ENCODE results near the gene HPCAL1. TPM values are rescaled to one million over a fixed set of nuclear protein-coding genes. Genes with fewer than 3 reads are reported as not detected.

Gene HPCAL1
- total RNA-seq, 6 experiments from 2014 or later, result 23.1 to 68.8 (median 29.1) TPM

DNA sequence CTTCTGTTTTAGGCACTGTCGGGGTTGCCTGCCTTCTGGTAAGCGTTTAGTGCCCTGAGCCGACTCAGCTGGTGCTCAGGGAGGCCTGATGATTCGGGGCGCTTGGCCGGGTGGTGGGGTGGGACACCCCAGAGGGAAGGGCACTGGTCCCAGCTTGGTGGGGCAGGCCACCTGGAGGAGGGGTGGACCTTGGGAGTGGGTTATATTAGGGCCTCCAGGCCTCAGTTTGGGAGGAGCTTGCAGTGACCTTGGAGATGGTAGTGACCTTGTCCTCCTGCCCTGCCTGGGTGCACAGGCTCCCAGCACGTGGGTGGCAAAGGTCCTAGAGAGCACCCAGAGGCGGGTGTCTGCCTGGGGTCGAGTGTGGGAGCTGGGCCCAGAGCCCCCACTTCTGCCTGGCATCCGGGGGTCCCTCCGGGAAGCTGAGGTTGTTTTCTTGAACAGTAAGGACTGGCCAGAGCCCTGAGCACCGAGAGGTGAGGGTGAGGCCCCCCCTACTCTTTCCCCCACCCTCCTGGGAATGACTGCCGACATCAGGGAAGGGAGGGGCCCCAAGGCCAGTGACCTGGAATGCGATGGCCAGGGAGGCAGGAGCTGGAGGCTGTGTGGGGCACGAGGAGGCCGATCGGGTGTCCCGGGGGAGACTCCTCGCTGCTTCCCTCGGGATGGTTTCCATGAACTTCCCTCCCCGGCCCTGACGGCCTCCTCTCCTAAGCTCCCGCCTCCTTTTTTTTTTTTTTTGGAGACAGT is 61.3 kb downstream of the HPCAL1 start:
- Histone ChIP-seq H3K27ac (no peak overlapping the region), H3K9me3 (no peaks in the 10 kb centered on the region), H3K4me1 (peaks cover 0 to 45% (median 14%) of the 10 kb centered on the region in 4 donors), H3K27me3 (no peaks in the 10 kb centered on the region), H3K36me3 (no peaks in the 10 kb centered on the region), H3K4me3 (no peak overlapping the region)
- no peak for TF ChIP-seq POLR2A (IDR thresholded peaks at IDR 0.05)
- TF ChIP-seq, protein P1, sequence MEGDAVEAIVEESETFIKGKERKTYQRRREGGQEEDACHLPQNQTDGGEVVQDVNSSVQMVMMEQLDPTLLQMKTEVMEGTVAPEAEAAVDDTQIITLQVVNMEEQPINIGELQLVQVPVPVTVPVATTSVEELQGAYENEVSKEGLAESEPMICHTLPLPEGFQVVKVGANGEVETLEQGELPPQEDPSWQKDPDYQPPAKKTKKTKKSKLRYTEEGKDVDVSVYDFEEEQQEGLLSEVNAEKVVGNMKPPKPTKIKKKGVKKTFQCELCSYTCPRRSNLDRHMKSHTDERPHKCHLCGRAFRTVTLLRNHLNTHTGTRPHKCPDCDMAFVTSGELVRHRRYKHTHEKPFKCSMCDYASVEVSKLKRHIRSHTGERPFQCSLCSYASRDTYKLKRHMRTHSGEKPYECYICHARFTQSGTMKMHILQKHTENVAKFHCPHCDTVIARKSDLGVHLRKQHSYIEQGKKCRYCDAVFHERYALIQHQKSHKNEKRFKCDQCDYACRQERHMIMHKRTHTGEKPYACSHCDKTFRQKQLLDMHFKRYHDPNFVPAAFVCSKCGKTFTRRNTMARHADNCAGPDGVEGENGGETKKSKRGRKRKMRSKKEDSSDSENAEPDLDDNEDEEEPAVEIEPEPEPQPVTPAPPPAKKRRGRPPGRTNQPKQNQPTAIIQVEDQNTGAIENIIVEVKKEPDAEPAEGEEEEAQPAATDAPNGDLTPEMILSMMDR (IDR thresholded peaks at IDR 0.05), result no peak
- DNase-seq, result no peak
- 87% methylated on average over 9 of the region's 23 CpGs for WGBS (ENCODE audit: insufficient coverage, low coverage, low lambda C conversion rate, missing lambda C conversion rate)
- intact Hi-C loops (cut with DNase I), result loop anchor here in 1 of 2 donors (10.0 kb wide), 1 partner anchor 59 kb away; the partner anchor contains the start of gene HPCAL1
- no peak for ATAC-seq

DNA sequence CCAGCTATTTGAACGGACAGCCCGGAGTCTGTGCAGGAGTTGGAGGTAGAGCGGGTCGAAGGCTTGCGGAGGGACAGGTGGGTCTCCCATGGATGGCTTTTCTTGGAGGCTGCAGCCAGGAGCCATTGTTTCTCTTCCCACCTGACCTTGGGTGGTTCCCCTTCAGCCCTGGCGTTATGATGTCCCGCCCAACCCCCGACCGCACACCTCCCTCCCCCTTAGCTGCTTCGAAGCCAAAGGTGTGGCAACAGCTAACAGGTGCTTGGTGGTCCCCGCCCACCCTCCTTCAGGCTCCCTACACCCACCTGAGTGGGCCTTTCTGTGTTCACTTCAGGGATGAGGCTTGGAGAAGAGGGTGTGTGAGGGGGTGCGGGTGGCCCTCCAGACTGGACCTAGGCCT is 62.7 kb downstream of the HPCAL1 start:
- no peak for DNase-seq
- ATAC-seq, result no peak
- H3K27me3 ChIP-seq, result no peaks in the 10 kb centered on the region
- H3K9me3 ChIP-seq, result no peaks in the 10 kb centered on the region
- peak overlapping the region in 1 of 3 donors; percentile 29 for H3K27ac ChIP-seq
- H3K36me3 ChIP-seq, result no peaks in the 10 kb centered on the region
- WGBS (ENCODE audit: insufficient coverage, low coverage, low lambda C conversion rate, missing lambda C conversion rate), result 84% methylated on average over 5 of the region's 12 CpGs
- H3K4me3 ChIP-seq, result no peak overlapping the region
- no peak for TF ChIP-seq POLR2A (IDR thresholded peaks at IDR 0.05)
- TF ChIP-seq, protein P1 (IDR thresholded peaks at IDR 0.05), result no peak
- intact Hi-C loops (cut with DNase I), result loop anchor here in 1 of 2 donors (10.0 kb wide), 1 partner anchor 61 kb away; the partner anchor contains the start of gene HPCAL1
- H3K4me1 ChIP-seq, result peaks cover 0 to 59% (median 21%) of the 10 kb centered on the region in 4 donors

DNA sequence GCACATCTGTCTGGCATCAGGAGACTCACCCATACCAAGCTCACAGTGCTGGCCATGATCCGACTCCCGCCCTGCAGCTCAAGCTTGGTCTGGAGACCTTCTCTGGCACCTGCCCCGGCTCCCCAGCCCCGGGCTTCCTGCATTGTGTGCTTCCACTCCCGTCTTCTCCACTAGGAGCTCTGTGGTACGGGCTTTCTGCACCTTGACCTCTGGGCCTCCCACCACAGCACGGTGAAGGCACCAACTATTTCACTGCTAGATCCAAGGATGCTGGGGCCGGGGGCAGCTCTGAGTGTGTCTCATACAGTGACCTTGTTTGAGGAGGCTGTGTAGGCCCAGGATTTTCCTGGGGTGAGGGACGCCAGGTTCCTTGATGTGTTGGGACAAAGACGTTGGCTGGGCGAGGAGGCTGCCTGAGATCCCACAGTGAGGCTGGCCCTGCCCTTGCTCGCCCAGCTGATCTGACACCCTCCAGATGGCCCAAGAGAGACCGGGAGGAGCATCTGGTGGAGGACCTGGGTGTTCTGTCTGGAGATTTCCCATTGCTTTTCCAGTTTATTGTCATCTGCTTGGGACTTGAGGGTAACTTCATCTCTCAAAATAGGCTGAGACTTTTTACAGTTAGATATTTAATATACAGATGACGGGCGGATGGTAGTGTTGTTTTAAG is 64.0 kb downstream of the HPCAL1 start:
- Histone ChIP-seq H3K4me1 (peaks cover 0 to 67% (median 25%) of the 10 kb centered on the region in 4 donors), H3K4me3 (no peak overlapping the region), H3K36me3 (no peaks in the 10 kb centered on the region), H3K27me3 (no peaks in the 10 kb centered on the region), H3K27ac (peak overlapping the region in 1 of 3 donors; percentile 29), H3K9me3 (no peaks in the 10 kb centered on the region)
- ATAC-seq, result no peak
- 80% methylated on average over 3 of the region's 15 CpGs for WGBS (ENCODE audit: insufficient coverage, low coverage, low lambda C conversion rate, missing lambda C conversion rate)
- TF ChIP-seq, protein P1 (IDR thresholded peaks at IDR 0.05), result no peak
- TF ChIP-seq POLR2A (IDR thresholded peaks at IDR 0.05), result no peak
- DNase-seq, result no peak
- intact Hi-C loops (cut with DNase I), result loop anchor here in 1 of 2 donors (10.0 kb wide), 1 partner anchor 62 kb away; the partner anchor contains the start of gene HPCAL1

DNA sequence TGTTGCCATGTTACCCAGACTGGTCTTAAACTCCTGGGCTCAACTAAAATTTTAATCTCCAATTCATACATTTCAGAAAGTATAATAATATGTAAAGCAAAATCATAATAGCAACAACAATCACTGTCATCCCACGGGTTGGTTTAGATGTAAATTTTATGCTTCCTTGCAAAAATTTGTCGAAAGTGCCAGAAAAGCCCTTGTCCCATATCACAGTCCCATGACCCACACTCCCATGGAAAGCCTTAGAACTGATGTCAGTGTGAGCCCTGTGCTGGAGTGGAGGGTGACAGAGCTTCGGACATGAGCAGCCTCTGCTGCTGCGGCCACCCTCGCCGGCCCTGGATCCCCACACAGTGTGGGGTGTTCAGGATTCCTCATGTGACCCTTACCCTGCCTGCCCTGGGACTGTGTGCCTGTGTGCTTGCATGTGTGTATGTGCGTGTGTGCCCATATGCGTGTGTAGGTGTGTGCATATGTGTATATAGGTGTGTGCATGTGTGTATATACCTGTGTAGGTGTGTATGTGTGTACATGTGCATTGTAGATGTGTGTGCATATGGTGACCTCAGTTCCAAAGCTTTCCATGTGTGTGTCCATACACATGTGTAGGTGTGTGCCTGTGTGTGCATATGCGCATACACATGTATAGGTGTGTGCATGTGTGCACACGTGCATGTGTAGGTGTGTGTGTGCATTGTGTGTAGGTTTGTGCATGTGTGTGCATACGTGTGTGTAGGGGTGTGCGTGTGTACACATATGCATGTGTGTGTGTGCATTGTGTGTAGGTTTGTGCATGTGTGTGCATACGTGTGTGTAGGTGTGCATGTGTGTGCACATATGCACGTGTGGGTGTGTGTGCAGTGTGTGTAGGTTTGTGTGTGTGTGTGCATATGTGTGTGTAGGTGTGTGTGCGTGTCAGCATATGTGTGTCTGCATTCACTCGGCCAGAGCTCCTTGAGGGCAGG is 65.1 kb downstream of the HPCAL1 start:
- Histone ChIP-seq H3K9me3 (no peaks in the 10 kb centered on the region), H3K36me3 (no peaks in the 10 kb centered on the region), H3K27ac (peak overlapping the region in 2 of 3 donors; percentile 31 to 66), H3K4me1 (peaks cover 0 to 64% (median 25%) of the 10 kb centered on the region in 4 donors), H3K27me3 (no peaks in the 10 kb centered on the region), H3K4me3 (no peak overlapping the region)
- DNase-seq, result no peak
- intact Hi-C loops (cut with DNase I), result loop anchor here in 1 of 2 donors (10.0 kb wide), 1 partner anchor 63 kb away; the partner anchor contains the start of gene HPCAL1
- ATAC-seq, result no peak
- 91% methylated on average over 4 of the region's 16 CpGs for WGBS (ENCODE audit: insufficient coverage, low coverage, low lambda C conversion rate, missing lambda C conversion rate)
- TF ChIP-seq POLR2A (IDR thresholded peaks at IDR 0.05), result no peak
- TF ChIP-seq, protein P1 (IDR thresholded peaks at IDR 0.05), result no peak

Measured in right lobe of liver (tissue), 6 donors.